D341Med (cell line): ENCODE results near the gene OLFML1.

Experiments
- DNase-seq: peaks from one replicate; pipeline ENCODE4 v3.0.0; 2012; ENCODE audit warnings: low spot score

Gene OLFML1

GRCh38 chr11:7480113-7480512 is 5.2 kb upstream of the OLFML1 start:
- no peak for DNase-seq

- DNase-seq, result no peak
Observed at GRCh38 chr11:7484131-7484530, 1.2 kb upstream of the OLFML1 start.

- DNase-seq, result no peak
Observed at GRCh38 chr11:7484645-7485044, 661 bp upstream of the OLFML1 start.

GRCh38 chr11:7486098-7486780 is 933 bp downstream of the OLFML1 start:
- no peak for DNase-seq

GRCh38 chr11:7486781-7487140 is 1.5 kb downstream of the OLFML1 start:
- no peak for DNase-seq

- no peak for DNase-seq
Observed at GRCh38 chr11:7487360-7487759, 2.1 kb downstream of the OLFML1 start.

GRCh38 chr11:7488681-7489080 is 3.4 kb downstream of the OLFML1 start:
- DNase-seq, result no peak

- DNase-seq, result no peak
Observed at GRCh38 chr11:7489376-7489775, 4.1 kb downstream of the OLFML1 start.

- DNase-seq, result no peak
Observed at GRCh38 chr11:7490054-7490453, 4.7 kb downstream of the OLFML1 start.

- no peak for DNase-seq
Observed at GRCh38 chr11:7490535-7490934, 5.2 kb downstream of the OLFML1 start.

- no peak for DNase-seq
Observed at GRCh38 chr11:7492253-7492652, 6.9 kb downstream of the OLFML1 start.

- no peak for DNase-seq
Observed at GRCh38 chr11:7493670-7494069, 8.4 kb downstream of the OLFML1 start.

GRCh38 chr11:7494086-7494745 is 8.9 kb downstream of the OLFML1 start:
- no peak for DNase-seq

- DNase-seq, result no peak
Observed at GRCh38 chr11:7495882-7496551, 10.7 kb downstream of the OLFML1 start.

- DNase-seq, result no peak
Observed at GRCh38 chr11:7498193-7498592, 12.9 kb downstream of the OLFML1 start.

GRCh38 chr11:7499081-7499480 is 13.8 kb downstream of the OLFML1 start:
- no peak for DNase-seq

GRCh38 chr11:7500251-7500650 is 14.9 kb downstream of the OLFML1 start:
- no peak for DNase-seq

GRCh38 chr11:7501251-7501650 is 15.9 kb downstream of the OLFML1 start:
- no peak for DNase-seq

- DNase-seq, result no peak
Observed at GRCh38 chr11:7501894-7502293, 16.6 kb downstream of the OLFML1 start.

GRCh38 chr11:7506243-7506642 is 20.9 kb downstream of the OLFML1 start:
- DNase-seq, result no peak

GRCh38 chr11:7508087-7508486 is 22.8 kb downstream of the OLFML1 start:
- no peak for DNase-seq

- no peak for DNase-seq
Observed at GRCh38 chr11:7509966-7510365, 24.7 kb downstream of the OLFML1 start.

- DNase-seq, result no peak
Observed at GRCh38 chr11:7511401-7511800, 26.1 kb downstream of the OLFML1 start.
